GM21367 (cell line): Measurements from ENCODE around the gene PAX1.

Experiments
- ATAC-seq: cut with Tn5 transposase; IDR thresholded peaks from one replicate; pipeline ENCODE4 v1.9.1; 2021; ENCODE audit not compliant: unreplicated experiment

The PAX1 gene

DNA sequence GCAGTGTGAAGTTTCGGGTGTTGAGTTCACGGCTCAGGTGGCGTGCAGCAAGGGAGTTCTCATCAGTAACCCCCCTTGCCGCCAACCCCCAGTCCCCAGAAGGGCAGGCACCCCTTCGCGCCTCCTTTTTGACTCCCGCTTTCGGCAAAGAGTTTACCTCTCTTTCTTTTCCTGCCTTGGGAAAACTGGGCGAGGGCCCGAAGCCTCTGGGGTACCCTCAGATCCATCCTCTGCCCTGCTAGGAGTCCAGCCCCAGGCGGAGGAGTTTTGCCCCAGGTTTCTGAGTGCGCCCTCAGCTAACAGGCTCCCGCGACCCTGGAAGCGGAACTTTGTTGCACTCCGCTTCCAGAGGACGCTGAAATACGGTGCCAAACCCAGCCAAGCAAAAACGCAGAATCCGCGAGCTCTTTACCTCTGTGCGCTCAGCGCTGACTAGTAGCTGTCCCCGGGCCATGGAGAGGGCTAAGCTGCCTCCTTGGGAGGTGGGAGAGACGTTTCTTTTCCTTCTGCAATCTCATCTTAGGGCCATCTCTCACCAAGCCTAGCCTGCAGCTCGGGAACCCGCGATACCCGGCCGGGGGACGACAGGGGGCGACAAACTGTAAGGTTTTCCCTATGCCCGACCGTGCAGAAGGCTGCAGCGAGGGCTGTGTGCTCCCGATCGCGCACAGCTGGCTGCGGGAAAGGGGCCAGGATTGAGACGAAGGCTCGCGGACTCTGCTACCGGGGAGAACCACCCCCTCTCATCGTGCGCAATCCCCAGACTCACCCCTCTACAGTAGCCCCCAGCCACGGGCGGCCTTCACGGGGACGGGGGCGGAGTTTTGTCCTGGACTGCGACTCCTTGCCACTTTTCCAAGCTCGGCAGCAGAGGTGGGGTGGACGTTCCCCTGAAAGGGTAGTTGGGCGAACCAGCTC lies 2.7 kb upstream of the PAX1 start:
- ATAC-seq = no peak

DNA sequence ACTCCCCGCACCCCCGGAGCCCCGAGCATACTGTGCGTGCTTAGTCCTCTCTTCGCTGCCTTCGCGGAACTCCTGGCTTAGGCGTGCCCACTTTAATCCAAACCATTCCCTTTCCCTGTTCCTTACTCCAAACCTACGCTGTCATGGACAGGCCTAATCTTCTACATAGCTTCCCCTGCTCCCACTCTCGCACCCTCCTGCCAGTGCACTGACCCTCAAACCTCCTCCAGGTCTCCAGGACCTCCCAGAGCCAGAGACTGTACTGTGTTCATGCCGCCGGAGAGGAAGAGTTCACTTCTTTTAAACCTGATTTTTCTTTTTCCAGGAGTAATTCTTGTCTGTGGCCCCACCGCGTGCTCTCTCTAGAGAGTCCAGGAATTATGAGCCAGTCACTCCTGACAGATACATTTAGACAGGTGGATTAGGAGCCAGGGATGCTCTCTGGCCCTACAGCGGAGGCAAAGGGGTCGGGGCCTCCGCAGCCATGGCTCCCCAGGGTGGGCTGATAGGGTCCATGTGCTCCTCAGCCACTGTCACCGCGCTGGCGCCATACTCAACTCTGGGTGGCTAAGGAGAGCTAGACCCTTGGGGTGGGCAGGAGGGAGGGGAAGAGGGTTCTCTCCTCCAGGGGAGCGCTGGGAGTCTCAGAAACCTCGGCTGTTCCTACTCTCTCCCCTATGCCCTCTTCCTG lies 1.6 kb upstream of the PAX1 start:
- no peak for ATAC-seq

DNA sequence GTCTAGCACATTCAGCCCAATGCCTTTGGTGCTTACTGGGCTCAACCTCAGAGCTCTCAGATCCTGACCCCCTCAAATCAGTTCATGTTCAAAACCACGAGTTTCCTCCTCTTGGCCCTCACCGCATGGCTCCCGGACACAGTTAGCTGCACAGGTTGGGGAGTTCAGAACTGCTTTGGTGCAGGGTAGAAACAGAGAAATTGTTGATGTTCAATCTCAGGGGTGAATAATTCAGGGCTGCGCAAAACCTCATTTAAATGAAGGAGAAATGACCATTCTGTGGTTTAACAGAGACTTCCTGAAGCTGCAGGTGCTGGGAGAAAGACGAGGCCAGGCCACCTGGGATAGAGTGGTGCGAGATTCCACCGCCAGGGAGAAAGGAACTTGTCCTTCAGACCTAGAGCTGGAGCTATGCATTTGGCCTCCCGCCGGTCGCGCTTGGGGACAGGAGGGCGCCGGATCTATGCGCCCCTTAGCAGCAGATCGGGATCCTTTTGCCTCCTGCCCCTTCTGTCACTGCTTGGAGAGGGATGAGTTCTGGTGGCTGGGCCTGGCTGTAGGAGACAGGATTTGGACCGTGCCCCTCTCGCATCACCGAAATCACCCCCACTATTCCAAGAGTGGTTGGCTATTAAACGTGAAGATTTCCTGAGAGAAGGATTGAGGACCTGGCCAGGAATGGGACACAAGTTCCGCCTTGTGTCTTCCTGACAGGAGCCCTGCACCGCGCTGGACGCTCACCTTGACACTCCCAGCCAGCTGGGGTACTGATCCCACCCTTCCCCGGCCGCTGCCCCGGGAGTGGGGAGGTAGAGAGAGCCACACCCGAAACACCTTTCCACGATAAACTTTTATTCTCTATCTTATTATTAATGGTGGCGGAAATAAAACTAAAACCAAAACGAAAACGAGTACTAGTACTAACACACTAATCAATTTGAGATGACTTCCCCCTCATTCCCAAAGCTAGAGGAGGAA lies 767 bp upstream of the PAX1 start:
- ATAC-seq = no peak

DNA sequence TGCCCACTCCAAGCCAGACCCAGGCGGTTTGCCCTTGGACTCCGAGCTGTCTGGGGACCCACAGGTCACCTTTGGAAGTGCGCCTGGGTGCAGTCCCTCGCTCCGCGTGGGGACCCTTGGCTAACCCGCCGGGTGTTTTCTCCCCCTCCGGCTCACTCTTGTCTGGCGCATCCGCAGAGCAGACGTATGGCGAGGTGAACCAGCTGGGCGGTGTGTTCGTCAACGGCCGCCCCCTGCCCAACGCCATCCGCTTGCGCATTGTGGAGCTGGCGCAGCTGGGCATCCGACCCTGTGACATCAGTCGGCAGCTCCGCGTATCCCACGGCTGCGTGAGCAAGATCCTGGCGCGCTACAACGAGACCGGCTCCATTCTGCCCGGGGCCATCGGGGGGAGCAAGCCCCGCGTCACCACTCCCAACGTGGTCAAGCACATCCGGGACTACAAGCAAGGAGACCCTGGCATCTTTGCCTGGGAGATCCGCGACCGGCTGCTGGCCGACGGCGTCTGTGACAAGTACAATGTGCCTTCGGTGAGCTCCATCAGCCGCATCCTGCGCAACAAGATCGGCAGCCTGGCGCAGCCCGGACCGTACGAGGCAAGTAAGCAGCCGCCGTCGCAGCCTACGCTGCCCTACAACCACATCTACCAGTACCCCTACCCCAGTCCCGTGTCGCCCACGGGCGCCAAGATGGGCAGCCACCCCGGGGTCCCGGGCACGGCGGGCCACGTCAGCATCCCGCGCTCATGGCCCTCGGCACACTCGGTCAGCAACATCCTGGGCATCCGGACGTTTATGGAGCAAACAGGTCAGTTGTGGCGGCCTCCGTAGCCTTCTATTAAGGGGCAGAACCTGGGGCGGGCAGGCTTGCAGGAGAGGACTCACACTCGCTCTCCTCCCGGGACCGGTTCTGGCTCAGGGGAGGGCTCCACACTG lies 1.1 kb downstream of the PAX1 start:
- ATAC-seq = no peak

DNA sequence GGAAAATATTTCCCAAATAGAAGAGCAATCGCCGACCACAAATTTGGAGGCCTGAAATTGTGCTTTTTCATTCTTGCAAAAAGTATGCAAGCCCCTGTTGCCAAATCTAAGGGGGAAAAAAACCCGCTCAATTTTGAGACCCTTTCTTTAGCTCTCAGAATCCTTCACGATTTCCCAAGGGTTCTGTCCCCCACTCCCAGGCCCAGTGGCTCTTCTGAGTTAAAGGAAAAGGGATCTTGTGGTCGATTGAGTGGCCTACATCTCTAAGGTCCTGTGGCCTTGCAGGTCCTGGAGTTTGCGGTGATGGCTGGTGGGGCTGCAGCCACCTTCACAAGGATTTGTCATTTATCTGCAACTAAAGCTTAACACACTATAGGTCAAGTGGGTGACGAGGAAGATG lies 1.8 kb downstream of the PAX1 start:
- no peak for ATAC-seq

DNA sequence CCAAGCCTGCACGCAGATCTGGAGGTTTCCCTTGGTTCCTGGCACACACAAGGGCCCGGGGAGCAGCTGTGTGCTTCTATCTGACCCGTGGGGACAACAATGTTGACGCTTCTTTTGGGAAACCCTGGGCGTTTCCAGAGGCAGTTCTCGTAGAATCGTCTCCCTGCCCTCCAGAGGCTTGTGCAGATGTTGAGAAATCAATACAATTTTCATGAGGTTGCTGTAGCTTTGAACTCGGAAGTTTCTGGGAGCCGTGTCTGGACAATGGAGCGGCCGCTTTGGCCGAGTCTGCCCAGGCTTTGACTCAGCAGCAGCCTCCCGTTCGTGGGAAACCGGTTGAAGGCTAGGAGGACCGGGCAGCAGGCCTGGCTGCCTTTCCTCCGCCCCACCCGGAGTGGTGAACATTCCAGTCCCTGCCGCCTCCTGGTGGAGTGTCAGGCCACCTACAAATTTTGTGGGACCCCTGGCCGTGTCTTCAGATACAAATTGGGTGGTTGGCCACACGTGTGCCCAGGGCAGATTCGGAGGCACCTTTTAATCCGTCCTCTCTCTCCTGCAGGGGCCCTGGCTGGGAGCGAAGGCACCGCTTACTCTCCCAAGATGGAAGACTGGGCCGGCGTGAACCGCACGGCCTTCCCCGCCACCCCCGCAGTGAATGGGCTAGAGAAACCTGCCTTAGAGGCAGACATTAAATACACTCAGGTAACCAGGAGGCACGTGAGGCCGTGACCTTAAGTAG lies 2.7 kb downstream of the PAX1 start:
- ATAC-seq = no peak

DNA sequence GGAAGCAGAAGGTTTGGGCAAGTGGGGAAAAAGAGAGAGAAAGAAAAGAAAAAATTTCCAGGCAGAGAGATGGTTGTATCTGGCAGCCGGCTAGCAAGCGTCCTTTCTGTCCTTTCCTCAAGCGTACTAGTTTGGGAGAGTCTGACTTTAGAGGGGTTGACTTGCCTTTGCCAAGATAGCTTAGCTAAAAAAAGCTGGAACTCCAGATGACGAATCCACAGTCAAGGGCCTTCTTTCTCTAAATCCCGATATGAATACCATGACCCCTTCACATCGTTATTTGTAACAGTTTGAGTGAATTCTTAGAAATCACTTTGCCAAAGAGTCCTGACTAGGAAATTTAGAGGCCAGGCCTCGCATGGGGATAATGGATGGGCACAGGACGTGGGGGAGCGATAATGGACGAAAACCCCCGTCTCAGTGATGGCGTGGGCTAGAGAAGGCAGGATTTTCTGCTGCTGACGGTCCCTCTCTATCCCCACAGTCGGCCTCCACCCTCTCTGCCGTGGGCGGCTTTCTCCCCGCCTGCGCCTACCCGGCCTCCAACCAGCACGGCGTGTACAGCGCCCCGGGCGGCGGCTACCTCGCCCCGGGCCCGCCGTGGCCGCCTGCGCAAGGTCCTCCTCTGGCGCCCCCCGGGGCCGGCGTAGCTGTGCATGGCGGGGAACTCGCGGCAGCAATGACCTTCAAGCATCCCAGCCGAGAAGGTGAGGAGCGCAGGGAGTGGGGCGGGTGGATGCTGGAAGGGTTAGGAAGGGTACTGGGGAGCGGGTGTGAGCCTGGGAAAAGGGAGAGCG lies 3.5 kb downstream of the PAX1 start:
- ATAC-seq = no peak

DNA sequence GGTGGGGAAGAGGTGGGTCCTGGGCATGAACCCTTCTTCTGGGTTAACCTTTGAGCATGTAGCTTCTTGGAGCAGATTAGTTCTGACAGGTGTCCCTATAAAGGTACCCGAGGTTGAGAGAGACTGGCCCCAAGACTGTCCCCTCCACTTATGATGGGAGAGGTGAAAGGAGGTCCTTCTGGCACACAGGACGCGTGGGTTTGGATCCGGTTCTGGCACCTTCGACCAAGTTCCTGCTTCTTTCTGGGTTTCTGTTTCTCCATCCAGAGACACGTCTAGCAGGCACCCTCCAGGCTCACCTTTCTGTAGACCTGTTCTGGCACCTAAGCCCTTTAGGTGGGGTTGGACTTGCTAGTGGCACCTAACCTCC lies 4.1 kb downstream of the PAX1 start:
- ATAC-seq = no peak

DNA sequence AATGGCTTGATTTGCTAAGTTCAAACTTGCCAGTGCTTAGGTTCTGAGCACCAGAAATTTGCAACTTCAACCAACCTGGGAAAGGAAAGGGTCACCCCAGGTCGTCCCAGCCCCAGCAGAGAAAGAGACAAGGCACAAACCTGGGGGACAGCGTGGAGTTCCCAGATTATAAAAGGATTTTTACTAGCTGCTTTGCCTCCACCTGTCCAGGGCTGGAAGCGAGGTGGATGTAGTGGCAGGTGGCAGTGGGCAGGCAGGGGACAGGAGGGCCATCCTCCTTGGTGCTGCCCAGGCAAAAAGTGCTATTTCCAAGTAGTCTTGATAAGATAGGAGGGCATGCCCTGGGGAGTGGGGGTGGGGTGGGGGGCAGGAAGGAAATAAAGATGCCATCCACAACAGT lies 4.9 kb downstream of the PAX1 start:
- no peak for ATAC-seq

DNA sequence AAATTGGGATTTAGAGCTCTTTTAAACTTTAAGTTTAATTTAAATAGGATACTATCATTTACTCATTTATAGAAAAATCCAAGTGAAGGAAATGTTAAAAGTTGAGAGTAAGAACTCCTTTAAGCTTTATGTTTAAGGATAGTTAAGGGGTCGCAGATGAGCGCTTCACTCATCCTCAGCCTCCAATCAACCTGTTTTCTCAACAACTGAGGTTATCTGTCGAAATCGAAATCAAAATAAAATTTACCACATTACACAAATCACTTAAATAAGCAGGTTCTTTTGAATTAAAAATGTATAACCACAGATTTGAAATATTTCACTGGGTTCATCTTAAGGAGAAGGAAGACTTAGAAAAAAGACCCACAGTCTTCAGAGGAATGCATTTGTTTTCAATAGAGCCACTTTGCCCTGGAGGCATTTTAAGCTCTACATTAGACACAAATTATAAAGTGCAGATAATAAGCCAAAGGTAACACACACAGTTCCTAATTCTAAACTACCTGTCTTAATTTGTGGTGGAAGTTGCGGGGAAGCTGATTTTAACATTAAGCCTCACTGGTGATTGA lies 5.5 kb downstream of the PAX1 start:
- ATAC-seq = no peak

DNA sequence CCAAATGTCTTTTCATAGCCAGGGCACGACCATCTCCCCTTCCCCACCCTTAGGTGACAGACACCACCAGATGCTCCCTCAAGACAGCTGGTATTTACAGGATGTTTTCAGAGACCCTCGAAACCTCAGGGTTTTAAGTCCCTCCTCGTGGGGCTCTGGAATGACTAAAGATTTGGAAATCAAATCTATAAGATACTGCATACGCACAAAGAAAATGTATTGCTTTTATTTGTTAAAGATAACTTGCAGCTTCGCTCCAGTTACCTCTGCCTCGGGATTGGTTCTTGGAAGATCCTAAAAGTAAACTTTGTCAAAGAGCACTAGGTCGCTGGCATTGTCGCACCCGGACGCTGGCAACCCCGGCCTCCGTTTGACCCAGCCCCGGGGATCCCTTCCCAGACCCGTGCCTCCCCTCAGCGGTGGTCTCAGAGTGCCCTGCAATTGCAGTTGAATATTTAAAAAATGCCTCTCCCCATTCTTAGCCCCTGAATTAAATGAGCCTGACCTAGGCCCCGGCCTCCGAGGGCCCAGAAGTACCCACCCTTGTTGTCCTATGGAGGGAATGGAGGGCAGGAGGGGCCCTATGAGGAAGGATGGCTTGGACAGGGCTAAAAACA lies 7.1 kb downstream of the PAX1 start:
- no peak for ATAC-seq

DNA sequence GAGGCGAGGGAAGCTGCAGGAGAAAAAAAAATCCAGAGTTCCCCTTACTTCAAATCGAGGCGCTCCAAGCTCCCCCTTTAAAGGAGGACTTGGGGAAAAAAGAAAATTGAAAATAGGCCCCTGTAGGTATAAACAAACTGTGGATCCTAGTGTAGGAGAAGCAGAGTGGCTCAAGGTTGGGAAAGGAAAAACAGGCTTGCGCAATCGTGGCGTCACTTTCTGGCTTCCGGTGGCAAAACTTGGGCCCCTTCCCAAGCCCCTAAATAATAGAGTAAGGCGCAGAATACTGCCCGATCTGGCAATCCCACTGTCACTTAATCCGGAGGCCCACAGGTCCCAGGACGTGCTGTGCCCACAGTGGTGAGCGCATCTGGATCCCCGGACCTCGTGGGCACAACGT lies 8.0 kb downstream of the PAX1 start:
- no peak for ATAC-seq

DNA sequence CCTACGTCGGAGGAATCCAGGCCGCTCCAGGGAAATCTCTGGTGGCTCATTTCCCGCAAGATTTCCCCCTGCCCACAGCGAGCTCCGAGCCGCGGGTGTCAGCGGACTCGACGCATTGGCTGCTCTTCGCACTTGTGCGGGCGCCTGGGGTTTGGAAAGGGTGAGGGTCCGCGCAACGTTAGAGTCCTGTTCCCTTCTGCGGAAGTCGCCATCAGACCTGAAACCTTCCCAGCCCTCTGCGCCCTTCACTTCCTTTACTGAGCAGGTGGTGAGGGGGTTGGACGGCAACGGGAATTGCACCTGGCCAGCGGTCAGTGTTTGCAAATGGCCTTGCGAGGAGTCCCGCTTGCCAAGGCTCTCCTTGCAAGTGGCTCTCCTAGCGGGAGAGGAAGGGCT lies 8.4 kb downstream of the PAX1 start:
- ATAC-seq = no peak

DNA sequence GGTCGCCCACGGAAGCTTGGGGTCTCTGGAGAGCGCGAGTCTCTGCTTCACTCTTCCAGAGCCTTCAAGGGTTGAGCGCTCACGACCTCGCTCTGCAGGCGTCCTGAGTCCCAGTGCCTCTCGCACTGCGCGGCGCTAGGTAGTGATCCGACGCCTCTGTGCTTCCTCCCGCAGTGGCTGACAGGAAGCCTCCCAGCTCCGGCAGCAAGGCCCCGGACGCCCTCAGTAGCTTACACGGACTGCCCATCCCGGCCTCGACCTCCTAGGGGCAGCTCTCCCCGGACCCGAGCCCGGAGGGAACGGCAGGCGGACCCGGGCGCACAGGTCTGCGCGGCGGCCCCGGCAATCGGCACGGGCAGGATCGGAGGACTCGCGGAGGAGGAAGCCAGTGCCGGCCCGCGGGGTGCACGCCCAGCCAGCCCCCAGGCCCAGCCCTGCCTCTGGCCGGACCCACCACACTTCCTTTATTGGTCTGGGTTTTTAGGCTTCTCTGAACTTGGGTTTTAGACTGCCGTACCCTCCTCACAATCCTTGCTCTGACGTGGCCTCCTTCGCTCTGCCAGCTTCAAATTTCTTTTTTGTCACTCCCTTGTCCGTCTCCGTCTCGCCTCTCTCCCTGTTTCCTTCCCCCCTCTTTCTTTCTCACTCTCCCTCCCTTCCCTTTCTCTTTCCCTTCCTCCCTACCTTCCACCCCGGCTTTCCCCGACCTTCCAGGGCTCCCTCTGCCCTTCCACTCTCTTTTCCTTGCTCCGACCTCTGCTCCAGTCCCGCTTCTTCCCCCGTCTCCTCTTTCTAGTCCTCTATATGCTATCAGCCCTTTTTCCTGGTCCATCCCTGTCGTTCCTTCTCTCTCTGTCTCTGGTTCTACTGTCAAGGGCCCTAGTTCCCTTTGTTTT lies 9.1 kb downstream of the PAX1 start:
- ATAC-seq = no peak

DNA sequence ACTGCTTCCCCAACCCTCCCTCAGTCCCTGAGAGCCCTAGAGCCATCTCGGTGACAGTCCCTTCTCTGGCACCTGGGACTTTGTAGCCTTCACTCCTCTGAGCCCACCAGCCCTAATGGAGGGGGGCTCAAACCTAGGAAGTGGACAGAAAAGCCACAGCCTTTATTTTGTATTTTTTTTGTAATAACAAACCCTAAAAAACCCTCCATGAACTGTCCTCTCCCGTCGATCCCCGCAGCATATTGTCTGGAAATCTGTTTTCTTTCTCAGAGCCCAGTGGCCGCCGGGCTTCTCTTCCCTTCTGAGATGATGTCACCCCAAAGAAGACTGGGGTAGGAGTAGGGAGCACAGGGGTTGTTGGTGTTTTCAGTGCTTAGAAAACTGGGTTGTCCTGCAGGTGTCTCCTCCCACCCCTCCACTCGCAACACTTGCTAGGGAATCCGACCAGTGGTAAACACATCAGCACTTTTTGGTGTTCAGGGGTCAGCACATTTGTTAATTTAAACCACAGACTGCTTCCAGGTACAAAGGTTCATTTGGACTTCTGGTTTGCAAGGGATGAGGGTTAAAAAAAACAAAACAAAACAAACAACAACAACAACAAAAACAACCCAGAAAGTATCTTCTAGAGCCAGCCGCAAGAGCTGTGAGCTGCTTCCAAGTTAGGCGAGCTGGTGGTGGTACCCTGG lies 9.9 kb downstream of the PAX1 start:
- no peak for ATAC-seq

DNA sequence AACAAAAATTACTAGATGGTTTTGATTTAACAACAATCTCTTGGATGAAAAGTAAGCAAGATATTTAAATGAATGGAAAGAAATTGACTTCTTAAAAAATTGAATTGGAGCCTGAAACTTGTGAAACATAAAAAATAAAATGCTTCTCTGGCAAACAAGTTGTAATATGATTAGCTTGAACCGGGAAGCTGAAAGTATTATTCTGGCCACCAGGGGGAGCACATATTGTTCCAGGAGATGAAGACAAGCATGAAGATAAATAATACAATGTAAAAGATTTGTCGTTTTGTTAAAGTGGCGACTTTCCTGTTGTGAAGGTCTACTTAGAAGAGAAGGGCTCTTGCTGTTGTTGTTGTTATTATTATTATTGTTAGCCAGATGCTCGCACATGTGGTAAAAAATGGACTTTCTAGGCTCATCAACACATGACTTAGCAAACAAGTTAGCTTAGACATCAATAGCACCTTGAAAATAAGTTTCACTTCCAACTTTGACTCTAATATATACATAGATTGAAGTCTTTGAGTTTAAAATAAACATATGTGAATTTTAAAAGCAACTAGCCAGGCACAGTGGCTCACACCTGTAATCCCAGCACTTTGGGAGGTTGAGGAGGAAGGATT lies 14.2 kb downstream of the PAX1 start:
- ATAC-seq = no peak
